Lung (tissue), 12 donors: ENCODE measurements around the gene ITPR1. TPM values are rescaled to one million over a fixed set of nuclear protein-coding genes. Genes with fewer than 3 reads are reported as not detected.

Experiments used
- ATAC-seq: fragments of 200-7000 bp; cut with Tn5 transposase; one replicate; pipeline ENCODE4 v1.9.1; 2020; ENCODE audit warnings: moderate number of reproducible peaks; ENCODE audit not compliant: insufficient read depth, low FRiP score
- DNase-seq, 3 donors: peaks; one replicate each; pipeline ENCODE4 v3.0.0-alpha.2; 2013 to 2017
- H3K27ac ChIP-seq, 2 donors: one replicate each; pipeline ENCODE4 v1.5.1; 2013; ENCODE audit warnings: mild to moderate bottlenecking in 2 of 2, moderate library complexity in 2 of 2, control low read depth in 1 of 2, inconsistent platforms in 1 of 2, low read depth in 1 of 2, low read length in 1 of 2
- H3K27me3 ChIP-seq, 3 donors: one replicate each; pipeline ENCODE4 v1.5.1; 2013; ENCODE audit warnings: low read length in 2 of 3; ENCODE audit not compliant: control insufficient read depth in 3 of 3, insufficient read depth in 3 of 3
- H3K36me3 ChIP-seq, 4 donors: one replicate each; pipeline ENCODE4 v1.5.1; 2013; ENCODE audit warnings: low read length in 4 of 4, mild to moderate bottlenecking in 1 of 4, moderate library complexity in 1 of 4; ENCODE audit not compliant: control insufficient read depth in 4 of 4, insufficient read depth in 4 of 4
- H3K4me1 ChIP-seq, 5 donors: one replicate each; pipeline ENCODE4 v1.5.1; 2013; ENCODE audit warnings: low read length in 5 of 5, mild to moderate bottlenecking in 2 of 5, moderate library complexity in 1 of 5; ENCODE audit not compliant: control insufficient read depth in 5 of 5, insufficient read depth in 5 of 5
- H3K4me3 ChIP-seq: one replicate; pipeline ENCODE4 v1.5.1; 2013; ENCODE audit warnings: mild to moderate bottlenecking, control low read depth, moderate library complexity
- H3K9ac ChIP-seq, 2 donors: one replicate each; pipeline ENCODE4 v1.5.1; 2013; ENCODE audit warnings: low read length in 2 of 2, control low read depth in 1 of 2; ENCODE audit not compliant: insufficient read depth in 1 of 2
- H3K9me3 ChIP-seq, 4 donors: one replicate each; pipeline ENCODE4 v1.5.1; 2013; ENCODE audit warnings: low read length in 3 of 4, mild to moderate bottlenecking in 1 of 4, moderate library complexity in 1 of 4; ENCODE audit not compliant: control insufficient read depth in 4 of 4, insufficient read depth in 3 of 4
- CTCF ChIP-seq: IDR thresholded peaks from 2 replicates; pipeline ENCODE4 v1.5.1; 2012; ENCODE audit warnings: mild to moderate bottlenecking; ENCODE audit errors: control extremely low read depth, extremely low read depth
- WGBS, 2 donors: extraction: QIAGEN DNeasy Blood & Tissue Kit; methylation state at CpG; one replicate each; pipeline ENCODE4 v1.1.7; 2013; 5-methylcytosine and 5-hydroxymethylcytosine counted together
- polyA plus RNA-seq, 2 donors: library from polyadenylated mRNA; stranded (reverse); fragments of 200-250 nt; gene quantifications; one replicate each; pipeline ENCODE4 v1.2.1, GENCODE V29; 2013
- total RNA-seq, 2 donors: library from RNA; depleted of rRNA in 1 of 2; stranded (reverse); fragments of >200 nt in 1 of 2; gene quantifications; one replicate each; pipeline ENCODE4 v1.2.1, GENCODE V29; 2014 to 2021
- donor health status: control.
- donor health status: control.
- donor health status: Bipolar disorder and iron deficiency.
- donor health status: healthy.
- donor health status: DM: yes; HTN: yes; CAD: no.

Gene ITPR1
- total and polyA plus RNA-seq, 4 donors: 12.4 to 152 (median 44.1) TPM

DNA sequence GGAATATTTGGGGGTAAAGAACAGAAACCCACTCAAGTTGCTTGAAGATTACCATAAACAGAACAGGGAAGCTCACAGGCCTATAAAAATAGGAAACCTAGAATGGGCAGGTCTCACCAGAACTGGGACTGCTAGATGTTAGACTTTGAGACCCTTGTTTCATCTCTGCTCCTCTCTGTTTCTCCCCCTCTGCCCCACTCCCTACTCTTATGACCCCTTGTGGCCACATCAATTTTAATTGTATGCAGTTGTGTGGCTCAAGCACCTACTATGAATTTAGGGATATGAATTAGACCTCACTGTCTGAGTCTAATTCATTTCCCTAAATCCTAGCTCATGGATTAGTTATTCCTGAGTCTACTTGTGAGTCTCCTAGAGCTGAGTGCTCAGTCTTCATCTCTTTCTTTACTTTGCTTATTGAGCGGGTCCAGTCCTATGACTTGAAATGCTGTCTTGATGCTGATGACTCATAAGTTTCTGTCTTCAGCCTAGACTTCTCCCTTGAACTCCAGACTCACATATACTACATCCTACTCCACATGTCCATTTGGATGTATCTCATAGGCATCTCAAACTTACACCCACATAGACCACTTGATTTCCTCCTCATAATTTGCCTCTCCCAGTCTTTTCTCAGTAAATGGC is 78.7 kb downstream of the ITPR1 start:
- ATAC-seq (no peak), DNase-seq (no peak)
- Histone ChIP-seq H3K27ac (no peak overlapping the region), H3K27me3 (no peaks in the 10 kb centered on the region), H3K9me3 (no peaks in the 10 kb centered on the region), H3K4me1 (peaks cover 0 to 5% (median 0%) of the 10 kb centered on the region in 5 donors), H3K9ac (no peak overlapping the region), H3K4me3 (no peak overlapping the region), H3K36me3 (no peaks in the 10 kb centered on the region)
- TF ChIP-seq CTCF: no peak
- WGBS, 2 donors: 80 to 88% methylated on average over 1 of the region's 1 CpG

DNA sequence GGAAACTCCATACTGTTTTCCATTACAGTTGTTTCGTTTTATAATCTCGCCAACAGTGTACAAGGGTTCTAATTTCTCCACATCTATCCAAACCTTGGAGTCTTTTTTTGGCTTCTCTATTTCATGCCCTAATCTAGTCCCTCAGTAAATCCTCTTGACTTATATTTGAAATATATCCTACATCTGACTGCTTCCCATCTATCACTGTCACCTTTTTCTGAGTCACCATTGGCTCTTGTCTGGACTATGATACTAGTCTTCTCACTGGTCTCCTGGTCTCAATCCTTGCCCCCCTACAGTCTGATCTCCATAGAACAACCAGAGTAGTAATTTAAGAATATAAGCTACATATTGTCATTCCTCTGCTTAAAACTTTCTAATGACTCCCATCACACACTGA is 80.0 kb downstream of the ITPR1 start:
- no peaks in the 10 kb centered on the region for H3K27me3 ChIP-seq
- H3K9ac ChIP-seq: no peak overlapping the region
- H3K36me3 ChIP-seq: no peaks in the 10 kb centered on the region
- ATAC-seq (no peak), DNase-seq (no peak)
- TF ChIP-seq CTCF: no peak
- H3K4me3 ChIP-seq: no peak overlapping the region
- H3K4me1 ChIP-seq: peaks cover 0 to 8% (median 0%) of the 10 kb centered on the region in 5 donors
- 98 to 100% methylated on average over 2 of the region's 2 CpGs for WGBS, 2 donors
- H3K27ac ChIP-seq: no peak overlapping the region
- H3K9me3 ChIP-seq: no peaks in the 10 kb centered on the region

DNA sequence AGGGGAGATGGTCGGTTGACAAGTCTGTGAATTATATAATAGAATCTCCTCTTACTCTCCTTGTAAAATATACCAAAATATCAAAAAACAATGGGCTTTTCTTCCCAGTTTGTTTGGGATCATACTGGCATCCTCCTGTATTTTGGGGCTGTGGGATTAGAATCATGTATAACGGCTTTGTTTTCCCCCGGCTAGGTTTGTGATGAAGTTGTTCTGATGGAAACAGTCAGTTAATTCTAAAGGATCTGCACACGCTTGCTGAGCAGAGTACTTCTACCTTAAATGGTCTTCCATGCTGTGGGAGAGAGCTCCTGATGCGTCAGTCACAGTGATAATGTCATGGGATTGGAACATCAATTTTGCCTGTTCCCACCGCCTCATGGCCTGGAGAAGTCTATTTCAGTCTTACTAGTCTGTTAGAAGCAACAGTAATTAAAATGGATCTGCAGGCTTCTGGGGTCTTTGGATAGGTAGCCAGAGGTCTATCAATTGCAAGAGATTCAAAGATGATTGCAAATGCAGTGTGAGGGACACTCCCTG is 81.3 kb downstream of the ITPR1 start:
- no peak for ATAC-seq
- H3K9ac ChIP-seq: no peak overlapping the region

More for the DNA sequence above, 81.3 kb downstream of the ITPR1 start:
- no peaks in the 10 kb centered on the region for H3K27me3 ChIP-seq
- H3K36me3 ChIP-seq: no peaks in the 10 kb centered on the region
- H3K27ac ChIP-seq: no peak overlapping the region
- DNase-seq: no peak
- 91 to 92% methylated on average over 6 of the region's 6 CpGs for WGBS, 2 donors
- no peaks in the 10 kb centered on the region for H3K9me3 ChIP-seq
- H3K4me3 ChIP-seq: no peak overlapping the region
- H3K4me1 ChIP-seq: peaks cover 0 to 8% (median 0%) of the 10 kb centered on the region in 5 donors
- no peak for TF ChIP-seq CTCF
